Left ventricle myocardium inferior (tissue), 1 donor: ENCODE results near the gene SLC6A7. TPM values are rescaled to one million over a fixed set of nuclear protein-coding genes. Genes with fewer than 3 reads are reported as not detected.

Experiments
- DNase-seq: peaks from one replicate; pipeline ENCODE4 v3.0.0-alpha.2; 2020
- H3K27ac ChIP-seq: fragments of 200-600 bp; replicated peaks from 2 replicates; pipeline ENCODE4 v1.8.0; 2021
- H3K27me3 ChIP-seq: fragments of 200-600 bp; 2 replicates; pipeline ENCODE4 v1.8.0; 2021; ENCODE audit warnings: low read depth
- H3K36me3 ChIP-seq: fragments of 200-600 bp; 2 replicates; pipeline ENCODE4 v1.8.0; 2021
- H3K4me1 ChIP-seq: fragments of 200-600 bp; 2 replicates; pipeline ENCODE4 v1.8.0; 2021
- H3K4me3 ChIP-seq: fragments of 200-600 bp; 2 replicates; pipeline ENCODE4 v1.8.0; 2021; ENCODE audit warnings: mild to moderate bottlenecking, moderate library complexity
- H3K9me3 ChIP-seq: fragments of 200-600 bp; replicated peaks from 2 replicates; pipeline ENCODE4 v1.8.0; 2021
- intact Hi-C: fragments of 100-400 bp; cut with micrococcal nuclease; formaldehyde crosslinking; loops from one replicate; pipeline ENCODE4 v1.11.0; 2022
- total RNA-seq: library from RNA; stranded (reverse); fragmentation: NEBNext Ultra II Directional; extraction: Animal tissue kit (Norgen Biotek cat#: 25700); gene quantifications from one replicate; pipeline ENCODE4 v1.2.1, GENCODE V29; 2021
- TF ChIP-seq, protein P1 (sequence below): fragments of 200-600 bp; IDR thresholded peaks from 2 replicates; pipeline ENCODE4 v1.8.0; 2021; ENCODE audit warnings: antibody characterized with exemption, mild to moderate bottlenecking, borderline replicate concordance
- donor health status: DM: no; HTN: yes; CAD: no; lungs with severe emphysema.

Gene SLC6A7
- total RNA-seq, 1 donor from 2014 or later, result not detected

DNA sequence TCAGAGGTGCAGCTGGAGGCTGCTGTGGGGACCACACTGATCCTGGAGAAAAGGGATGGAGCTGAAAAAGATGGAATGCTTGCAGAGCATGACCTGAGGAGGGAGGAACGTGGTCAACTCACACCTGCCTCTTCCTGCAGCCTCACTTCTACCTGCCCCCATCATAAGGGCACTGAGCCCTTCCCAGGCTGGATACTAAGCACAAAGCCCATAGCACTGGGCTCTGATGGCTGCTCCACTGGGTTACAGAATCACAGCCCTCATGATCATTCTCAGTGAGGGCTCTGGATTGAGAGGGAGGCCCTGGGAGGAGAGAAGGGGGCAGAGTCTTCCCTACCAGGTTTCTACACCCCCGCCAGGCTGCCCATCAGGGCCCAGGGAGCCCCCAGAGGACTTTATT lies 5.9 kb upstream of the SLC6A7 start:
- DNase-seq, result no peak
- intact Hi-C loops, result no loop called here

DNA sequence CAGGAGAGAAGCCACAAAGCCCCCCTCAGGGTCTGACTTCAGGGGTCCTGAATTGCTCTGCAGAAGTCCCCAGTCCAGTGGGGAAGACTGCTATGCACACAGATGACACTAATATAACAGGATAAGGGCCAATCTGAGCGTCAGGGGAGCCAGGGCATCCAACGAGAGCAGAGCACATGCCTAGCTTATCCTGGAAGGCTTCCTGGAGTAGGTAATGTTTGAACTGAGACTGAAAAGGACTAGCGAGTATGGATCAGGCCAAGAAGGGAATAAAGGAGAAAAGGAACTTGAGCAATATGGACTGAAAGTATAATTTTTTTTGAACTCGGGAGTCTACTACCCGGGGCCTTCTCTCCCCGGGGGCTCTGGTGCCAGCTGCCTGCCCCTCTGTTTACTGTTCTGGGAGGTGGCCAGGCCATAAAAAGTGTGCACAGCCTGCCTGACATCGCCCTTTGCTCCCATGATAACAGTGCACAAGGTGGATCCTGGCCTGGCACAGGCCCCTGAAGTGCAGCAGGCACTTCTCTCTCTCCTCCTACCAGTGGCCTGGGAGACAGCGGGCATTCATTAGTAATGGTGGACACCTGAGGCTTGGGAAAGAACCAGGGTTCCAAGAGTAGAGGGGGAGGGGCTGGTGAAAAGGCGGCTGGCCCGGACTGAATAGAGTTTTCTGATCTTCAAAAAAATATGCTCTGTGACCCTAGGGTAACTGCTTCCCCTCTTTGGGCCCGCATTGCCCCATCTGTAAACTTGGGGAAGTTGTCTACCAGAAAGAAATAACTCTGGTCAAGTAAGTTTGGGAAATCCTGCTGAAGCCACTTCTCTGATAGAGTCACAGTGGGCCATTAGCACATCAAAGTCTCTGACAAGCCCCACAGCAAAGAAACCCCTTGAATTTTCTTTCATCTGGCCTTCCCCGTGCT lies 4.6 kb upstream of the SLC6A7 start:
- TF ChIP-seq, protein P1, sequence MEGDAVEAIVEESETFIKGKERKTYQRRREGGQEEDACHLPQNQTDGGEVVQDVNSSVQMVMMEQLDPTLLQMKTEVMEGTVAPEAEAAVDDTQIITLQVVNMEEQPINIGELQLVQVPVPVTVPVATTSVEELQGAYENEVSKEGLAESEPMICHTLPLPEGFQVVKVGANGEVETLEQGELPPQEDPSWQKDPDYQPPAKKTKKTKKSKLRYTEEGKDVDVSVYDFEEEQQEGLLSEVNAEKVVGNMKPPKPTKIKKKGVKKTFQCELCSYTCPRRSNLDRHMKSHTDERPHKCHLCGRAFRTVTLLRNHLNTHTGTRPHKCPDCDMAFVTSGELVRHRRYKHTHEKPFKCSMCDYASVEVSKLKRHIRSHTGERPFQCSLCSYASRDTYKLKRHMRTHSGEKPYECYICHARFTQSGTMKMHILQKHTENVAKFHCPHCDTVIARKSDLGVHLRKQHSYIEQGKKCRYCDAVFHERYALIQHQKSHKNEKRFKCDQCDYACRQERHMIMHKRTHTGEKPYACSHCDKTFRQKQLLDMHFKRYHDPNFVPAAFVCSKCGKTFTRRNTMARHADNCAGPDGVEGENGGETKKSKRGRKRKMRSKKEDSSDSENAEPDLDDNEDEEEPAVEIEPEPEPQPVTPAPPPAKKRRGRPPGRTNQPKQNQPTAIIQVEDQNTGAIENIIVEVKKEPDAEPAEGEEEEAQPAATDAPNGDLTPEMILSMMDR, result no peak
- no peak for DNase-seq

More for the DNA sequence above, 5.9 kb upstream of the SLC6A7 start:
- Histone ChIP-seq H3K27ac (no peak overlapping the region), H3K4me1 (peaks cover 26% of the 10 kb centered on the region), H3K27me3 (peaks cover 14% of the 10 kb centered on the region), H3K9me3 (no peaks in the 10 kb centered on the region), H3K36me3 (no peaks in the 10 kb centered on the region), H3K4me3 (no peak overlapping the region)
- TF ChIP-seq, protein P1, result no peak

DNA sequence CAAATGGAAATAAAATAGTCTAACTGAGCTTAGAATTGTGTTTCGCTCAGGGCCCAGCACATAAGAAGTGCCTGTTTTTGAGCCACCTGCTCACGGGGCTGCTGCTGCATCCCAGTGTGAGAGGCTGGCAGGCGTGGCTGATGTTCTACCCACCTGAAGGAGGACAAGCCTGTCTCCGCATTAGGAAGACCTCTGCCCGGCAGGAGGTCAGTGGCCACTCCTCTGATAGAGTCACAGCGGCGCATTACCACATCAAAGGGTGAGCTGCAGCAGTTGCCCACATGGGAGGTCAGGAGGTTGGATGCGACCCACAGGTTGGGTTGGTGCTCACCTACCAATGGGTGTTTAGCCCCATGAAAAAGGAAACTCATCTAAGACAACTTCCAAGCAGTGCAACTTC lies 3.7 kb upstream of the SLC6A7 start:
- H3K4me1 ChIP-seq, result peaks cover 18% of the 10 kb centered on the region
- intact Hi-C loops, result no loop called here
- TF ChIP-seq, protein P1, result no peak
- no peak overlapping the region for H3K27ac ChIP-seq
- no peak for DNase-seq
- H3K4me3 ChIP-seq, result no peak overlapping the region
- no peaks in the 10 kb centered on the region for H3K36me3 ChIP-seq
- no peaks in the 10 kb centered on the region for H3K9me3 ChIP-seq
- H3K27me3 ChIP-seq, result peaks cover 35% of the 10 kb centered on the region

More for the DNA sequence above, 4.6 kb upstream of the SLC6A7 start:
- Histone ChIP-seq H3K4me1 (peaks cover 26% of the 10 kb centered on the region), H3K4me3 (no peak overlapping the region), H3K36me3 (no peaks in the 10 kb centered on the region), H3K27ac (no peak overlapping the region), H3K27me3 (peaks cover 26% of the 10 kb centered on the region), H3K9me3 (no peaks in the 10 kb centered on the region)
- intact Hi-C loops, result no loop called here

DNA sequence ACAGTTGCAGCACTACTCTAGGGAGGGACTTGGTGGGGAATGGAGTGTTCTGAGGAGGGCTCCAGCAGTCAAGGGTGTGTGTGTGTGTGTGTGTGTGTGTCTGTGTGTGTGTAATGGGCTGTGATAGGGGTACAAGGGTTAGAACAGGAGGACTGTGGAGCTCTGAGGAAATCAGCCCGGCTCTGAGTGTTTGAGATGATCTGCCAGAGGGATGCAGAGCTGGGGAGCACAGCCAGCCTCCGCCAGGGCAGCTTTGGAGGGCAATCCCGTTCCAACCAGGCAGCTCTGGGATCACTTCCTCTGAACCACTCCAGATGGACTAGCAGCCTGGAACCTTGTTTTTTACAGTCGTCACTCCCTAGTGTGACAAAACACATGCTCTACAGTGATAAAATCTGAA lies 3.0 kb upstream of the SLC6A7 start:
- H3K4me3 ChIP-seq, result no peak overlapping the region
- peaks cover 39% of the 10 kb centered on the region for H3K27me3 ChIP-seq
- H3K27ac ChIP-seq, result no peak overlapping the region
- intact Hi-C loops, result no loop called here
- TF ChIP-seq, protein P1, result no peak
- no peaks in the 10 kb centered on the region for H3K36me3 ChIP-seq
- DNase-seq, result no peak
- no peaks in the 10 kb centered on the region for H3K9me3 ChIP-seq
- peaks cover 10% of the 10 kb centered on the region for H3K4me1 ChIP-seq

DNA sequence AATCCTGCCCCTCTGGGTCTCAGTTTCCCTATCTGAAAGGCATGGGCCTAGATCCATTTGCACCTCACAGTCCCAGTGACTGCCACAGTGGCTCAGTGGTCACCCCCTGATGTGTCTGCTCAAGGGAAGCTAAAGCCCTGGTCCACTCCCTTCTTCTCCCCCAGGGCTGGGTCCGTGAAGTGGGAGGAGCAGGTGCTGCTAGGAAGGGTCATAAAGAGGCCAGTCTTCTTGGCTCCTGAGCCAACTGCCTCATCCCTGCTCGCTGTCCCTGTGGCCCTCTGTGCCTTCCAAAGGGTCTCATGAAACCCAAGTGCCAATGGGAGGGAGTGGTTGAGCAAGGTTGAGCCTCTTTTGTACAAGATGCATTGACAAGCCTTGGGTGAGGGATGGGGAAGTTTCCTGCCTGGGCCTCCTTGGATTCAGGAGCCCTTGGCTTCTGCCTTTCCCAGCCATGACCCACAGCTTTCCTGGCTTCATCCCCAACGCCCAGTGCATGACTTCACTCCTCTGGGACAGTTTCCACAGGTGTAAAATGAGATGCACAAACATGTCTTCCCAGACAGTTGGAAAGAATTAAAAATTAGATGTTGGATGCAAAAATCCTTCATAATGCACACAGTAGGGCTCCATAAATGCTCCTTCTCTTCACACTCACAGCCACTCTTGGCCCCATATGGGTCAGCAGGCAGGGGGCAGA lies 1.6 kb upstream of the SLC6A7 start:
- H3K27ac ChIP-seq, result no peak overlapping the region
- no peak for DNase-seq
- peaks cover 7% of the 10 kb centered on the region for H3K4me1 ChIP-seq
- intact Hi-C loops, result no loop called here
- TF ChIP-seq, protein P1, result no peak
- H3K4me3 ChIP-seq, result no peak overlapping the region
- H3K27me3 ChIP-seq, result peaks cover 45% of the 10 kb centered on the region
- H3K36me3 ChIP-seq, result no peaks in the 10 kb centered on the region
- no peaks in the 10 kb centered on the region for H3K9me3 ChIP-seq
